ENCODE results near the gene FMC1. TPM values are rescaled to one million over a fixed set of nuclear protein-coding genes. Genes with fewer than 3 reads are reported as not detected.
"Not testable (repeated sequence)": the region's sequence is repeated elsewhere in the genome, so short reads cannot be mapped to it uniquely, and the experiment has no call there.

The FMC1 gene
- total and polyA plus RNA-seq, 3 experiments from 2014 or later: 10.7 to 46.4 (median 12.2) TPM

DNA sequence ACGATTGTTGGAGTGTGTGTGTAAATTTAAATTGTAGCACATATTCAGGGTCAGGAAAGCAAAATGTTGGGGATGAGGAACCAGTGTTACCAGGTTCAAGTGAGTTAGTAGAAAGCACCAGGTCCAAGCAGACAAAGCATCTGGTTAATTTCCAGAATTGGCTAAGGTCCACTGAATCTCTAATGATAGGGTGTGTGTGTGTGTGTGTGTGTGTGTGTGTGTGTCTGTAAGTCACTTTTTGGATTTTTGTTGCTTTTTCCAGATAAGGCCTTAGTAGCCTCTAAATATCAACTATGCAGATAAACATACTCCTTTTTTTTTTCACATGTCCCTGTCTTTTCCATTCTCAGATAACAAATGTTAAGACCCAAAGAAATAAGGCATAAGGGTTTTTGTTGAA lies 36.6 kb upstream of the FMC1 start:
- Histone ChIP-seq H3K36me3 (ENCODE audit: insufficient read depth, low read length) (no peaks in the 10 kb centered on the region), H3K4me3 (ENCODE audit: low read length) (no peak overlapping the region), H3K27ac (ENCODE audit: low read depth, low read length) (no peak overlapping the region), H3K27me3 (ENCODE audit: insufficient read depth, low read length, poor library complexity, severe bottlenecking) (no peaks in the 10 kb centered on the region), H3K4me1 (ENCODE audit: insufficient read depth, low read length) (no peaks in the 10 kb centered on the region), H3K9me3 (ENCODE audit: low read length) (no peaks in the 10 kb centered on the region)
- Mint-ChIP-seq H3K4me1 (no peaks in the 10 kb centered on the region), H3K4me3 (no peak overlapping the region), H3K27ac (peak overlapping the region in 1 of 8 donors; percentile 85), H3K36me3 (peaks cover 0 to 41% (median 14%) of the 10 kb centered on the region in 3 donors), H3K27me3 (no peaks in the 10 kb centered on the region), H3K9me3 (no peaks in the 10 kb centered on the region)
- ChIA-PET CTCF (no interaction called here), POLR2A (no interaction called here)
- no peak for DNase-seq

DNA sequence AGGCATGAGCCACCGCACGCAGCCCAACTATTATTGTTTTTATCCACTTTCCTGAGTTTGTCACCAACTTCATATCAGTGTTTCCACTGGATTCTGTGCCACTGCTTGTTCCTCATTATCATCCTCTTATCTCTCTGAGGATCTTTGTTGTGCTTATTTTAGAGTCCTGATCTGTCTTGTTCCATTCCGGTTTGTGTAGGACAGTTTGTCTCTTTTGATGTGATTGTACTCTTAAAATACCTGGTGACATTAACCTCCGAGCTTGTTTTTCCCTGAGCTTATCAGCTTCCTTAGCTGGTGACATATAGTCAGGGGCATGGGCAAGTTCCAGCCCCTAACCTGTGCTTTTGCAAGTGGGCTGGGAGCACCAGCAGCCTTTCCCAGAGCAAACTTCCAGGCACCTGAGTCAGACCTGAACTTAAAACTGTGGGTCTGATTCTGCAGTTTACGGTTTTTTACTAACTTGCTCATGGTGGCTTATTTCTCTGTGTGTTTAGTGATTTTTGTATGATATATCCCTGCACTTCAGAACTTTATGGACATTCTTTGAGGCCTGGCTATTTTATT lies 23.1 kb upstream of the FMC1 start:
- no peaks in the 10 kb centered on the region for H3K9me3 ChIP-seq (ENCODE audit: low read length)
- no peaks in the 10 kb centered on the region for H3K27me3 ChIP-seq (ENCODE audit: insufficient read depth, low read length, poor library complexity, severe bottlenecking)
- Mint-ChIP-seq H3K4me3 (no peak overlapping the region), H3K36me3 (no peaks in the 10 kb centered on the region), H3K27ac (no peak overlapping the region), H3K9me3 (no peaks in the 10 kb centered on the region), H3K27me3 (no peaks in the 10 kb centered on the region), H3K4me1 (no peaks in the 10 kb centered on the region)
- no peak for DNase-seq
- no peak overlapping the region for H3K4me3 ChIP-seq (ENCODE audit: low read length)
- H3K36me3 ChIP-seq (ENCODE audit: insufficient read depth, low read length): no peaks in the 10 kb centered on the region
- CTCF ChIA-PET: interaction anchor here (1.2 kb wide), 1 partner anchor 15 kb away, joined by 4 read pairs; no protein-coding TSS in a partner anchor
- no peaks in the 10 kb centered on the region for H3K4me1 ChIP-seq (ENCODE audit: insufficient read depth, low read length)
- POLR2A ChIA-PET: no interaction called here
- no peak overlapping the region for H3K27ac ChIP-seq (ENCODE audit: low read depth, low read length)

DNA sequence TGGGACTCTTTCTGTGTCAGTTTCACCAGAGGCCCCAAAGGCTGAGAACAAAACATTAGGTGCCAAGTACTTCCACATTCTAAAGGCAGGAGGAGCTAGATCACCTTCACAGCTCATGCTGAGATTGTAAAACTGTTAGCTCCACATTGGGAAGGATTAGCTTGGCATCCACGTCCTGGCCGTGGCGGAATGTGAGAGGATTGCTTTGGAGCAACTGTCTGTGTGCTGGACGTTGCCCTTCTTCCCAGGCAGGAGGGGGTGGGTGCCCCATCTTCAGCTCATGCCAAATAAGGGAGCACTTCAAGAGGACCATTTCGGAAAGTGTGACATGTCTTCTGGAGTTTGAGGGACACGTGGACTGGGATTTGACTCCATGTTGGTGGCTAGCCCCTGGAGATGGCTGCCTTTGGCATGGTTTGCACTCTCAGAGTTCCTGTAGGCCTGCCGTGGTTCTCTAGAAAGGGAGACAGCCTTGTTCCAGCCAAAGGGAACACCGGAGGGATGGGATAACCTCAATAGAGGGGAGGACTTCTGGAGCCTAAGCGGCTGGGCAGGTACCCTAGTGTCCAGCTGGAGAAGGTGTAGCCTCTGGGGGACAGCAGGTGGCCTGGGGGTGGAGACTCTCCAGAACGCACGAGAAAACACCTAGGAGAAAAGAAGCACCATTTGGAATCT lies 19.9 kb upstream of the FMC1 start:
- H3K36me3 ChIP-seq (ENCODE audit: insufficient read depth, low read length): no peaks in the 10 kb centered on the region
- POLR2A ChIA-PET: no interaction called here
- no peaks in the 10 kb centered on the region for H3K27me3 ChIP-seq (ENCODE audit: insufficient read depth, low read length, poor library complexity, severe bottlenecking)
- no peaks in the 10 kb centered on the region for H3K9me3 ChIP-seq (ENCODE audit: low read length)
- DNase-seq: no peak
- Mint-ChIP-seq H3K4me1 (no peaks in the 10 kb centered on the region), H3K27me3 (no peaks in the 10 kb centered on the region), H3K9me3 (peaks cover 0 to under 1% (median 0%) of the 10 kb centered on the region in 5 donors), H3K36me3 (no peaks in the 10 kb centered on the region), H3K27ac (no peak overlapping the region), H3K4me3 (no peak overlapping the region)
- CTCF ChIA-PET: no interaction called here
- no peak overlapping the region for H3K4me3 ChIP-seq (ENCODE audit: low read length)
- H3K4me1 ChIP-seq (ENCODE audit: insufficient read depth, low read length): no peaks in the 10 kb centered on the region
- H3K27ac ChIP-seq (ENCODE audit: low read depth, low read length): no peak overlapping the region

DNA sequence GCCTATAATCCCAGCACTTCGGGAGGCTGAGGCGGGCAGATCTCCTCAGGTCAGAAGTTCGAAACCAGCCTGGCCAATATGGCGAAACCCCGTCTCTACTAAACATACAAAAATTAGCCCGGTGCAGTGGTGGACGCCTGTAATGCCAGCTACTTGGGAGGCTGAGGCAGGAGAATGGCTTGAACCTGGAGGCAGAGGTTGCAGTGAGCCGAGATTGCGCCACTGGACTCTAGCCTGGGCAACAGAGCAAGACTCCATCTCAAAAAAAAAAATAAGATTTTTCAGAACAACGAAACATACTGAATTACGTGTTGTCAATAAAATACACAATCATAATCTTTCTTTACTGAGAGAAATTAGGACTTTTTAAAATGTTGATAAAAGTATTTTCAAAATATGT lies 16.4 kb upstream of the FMC1 start:
- H3K4me1 Mint-ChIP-seq; DNase-seq; H3K27ac Mint-ChIP-seq; H3K9me3 Mint-ChIP-seq; H3K4me3 ChIP-seq (ENCODE audit: low read length); H3K9me3 ChIP-seq (ENCODE audit: low read length); H3K27me3 ChIP-seq (ENCODE audit: insufficient read depth, low read length, poor library complexity, severe bottlenecking); H3K27me3 Mint-ChIP-seq; H3K36me3 Mint-ChIP-seq; H3K4me1 ChIP-seq (ENCODE audit: insufficient read depth, low read length); H3K4me3 Mint-ChIP-seq; H3K36me3 ChIP-seq (ENCODE audit: insufficient read depth, low read length); CTCF ChIA-PET; POLR2A ChIA-PET; H3K27ac ChIP-seq (ENCODE audit: low read depth, low read length): not testable (repeated sequence)

DNA sequence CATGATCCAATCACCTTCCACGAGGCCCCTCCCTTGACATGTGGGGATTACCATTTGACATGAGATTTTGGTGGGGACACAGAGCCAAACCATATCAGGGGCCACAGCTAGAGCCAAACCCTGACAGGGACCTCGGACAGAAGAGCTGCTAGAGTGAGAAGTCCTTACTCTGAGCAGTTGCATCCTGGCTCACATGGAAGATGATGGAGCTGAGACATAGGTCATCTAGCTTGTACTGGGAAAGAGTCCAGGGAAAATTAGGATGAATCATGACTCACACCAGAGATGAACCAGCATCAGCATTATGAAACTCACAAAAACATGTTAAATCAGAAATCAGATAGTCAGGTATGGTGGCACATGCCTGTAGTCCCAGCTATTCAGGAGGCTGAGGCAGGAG lies 12.8 kb upstream of the FMC1 start:
- POLR2A ChIA-PET: no interaction called here

DNA sequence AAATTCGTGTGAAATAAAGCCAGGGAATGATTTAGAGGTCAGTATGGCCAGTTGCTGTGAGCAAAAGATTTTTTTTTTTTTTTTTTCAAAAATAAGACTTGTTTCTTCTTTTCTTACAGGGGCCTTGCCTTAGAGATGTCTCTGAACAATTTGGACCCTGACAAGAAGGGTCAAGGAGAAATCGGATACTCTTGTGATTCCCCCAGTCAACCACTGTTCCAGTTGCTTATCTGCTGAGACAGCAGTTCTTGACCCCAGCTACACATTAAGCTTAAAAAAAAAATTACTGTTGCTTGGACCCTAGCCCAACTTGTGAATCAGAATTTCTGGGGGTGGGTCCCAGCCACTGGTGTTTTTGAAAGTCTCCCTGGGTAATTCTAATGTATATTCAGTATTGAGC lies 12.0 kb upstream of the FMC1 start:
- no peaks in the 10 kb centered on the region for H3K9me3 ChIP-seq (ENCODE audit: low read length)
- DNase-seq: no peak
- CTCF ChIA-PET: interaction anchor here (0.7 to 1.5 kb wide), 2 partner anchors 16 to 106 kb away, joined by 3 read pairs; no protein-coding TSS in a partner anchor
- H3K36me3 ChIP-seq (ENCODE audit: insufficient read depth, low read length): no peaks in the 10 kb centered on the region
- H3K27me3 ChIP-seq (ENCODE audit: insufficient read depth, low read length, poor library complexity, severe bottlenecking): no peaks in the 10 kb centered on the region
- Mint-ChIP-seq H3K27ac (no peak overlapping the region), H3K9me3 (peaks cover 0 to 2% (median 0%) of the 10 kb centered on the region in 5 donors), H3K36me3 (no peaks in the 10 kb centered on the region), H3K27me3 (no peaks in the 10 kb centered on the region), H3K4me3 (no peak overlapping the region), H3K4me1 (peaks cover 12 to 14% (median 12%) of the 10 kb centered on the region in 3 donors)
- no peaks in the 10 kb centered on the region for H3K4me1 ChIP-seq (ENCODE audit: insufficient read depth, low read length)
- POLR2A ChIA-PET: no interaction called here
- no peak overlapping the region for H3K4me3 ChIP-seq (ENCODE audit: low read length)
- no peak overlapping the region for H3K27ac ChIP-seq (ENCODE audit: low read depth, low read length)

More for the DNA sequence above, 12.8 kb upstream of the FMC1 start:
- no peaks in the 10 kb centered on the region for H3K4me1 ChIP-seq (ENCODE audit: insufficient read depth, low read length)
- no peak overlapping the region for H3K4me3 ChIP-seq (ENCODE audit: low read length)
- Mint-ChIP-seq H3K27ac (no peak overlapping the region), H3K27me3 (no peaks in the 10 kb centered on the region), H3K9me3 (peaks cover 0 to 2% (median 0%) of the 10 kb centered on the region in 5 donors), H3K36me3 (no peaks in the 10 kb centered on the region), H3K4me1 (peaks cover 12 to 14% (median 12%) of the 10 kb centered on the region in 3 donors), H3K4me3 (no peak overlapping the region)
- no peaks in the 10 kb centered on the region for H3K27me3 ChIP-seq (ENCODE audit: insufficient read depth, low read length, poor library complexity, severe bottlenecking)
- CTCF ChIA-PET: interaction anchor here (1.5 kb wide), 1 partner anchor 15 kb away, joined by 3 read pairs; no protein-coding TSS in a partner anchor
- H3K36me3 ChIP-seq (ENCODE audit: insufficient read depth, low read length): no peaks in the 10 kb centered on the region
- H3K27ac ChIP-seq (ENCODE audit: low read depth, low read length): no peak overlapping the region
- H3K9me3 ChIP-seq (ENCODE audit: low read length): no peaks in the 10 kb centered on the region
- DNase-seq: no peak

DNA sequence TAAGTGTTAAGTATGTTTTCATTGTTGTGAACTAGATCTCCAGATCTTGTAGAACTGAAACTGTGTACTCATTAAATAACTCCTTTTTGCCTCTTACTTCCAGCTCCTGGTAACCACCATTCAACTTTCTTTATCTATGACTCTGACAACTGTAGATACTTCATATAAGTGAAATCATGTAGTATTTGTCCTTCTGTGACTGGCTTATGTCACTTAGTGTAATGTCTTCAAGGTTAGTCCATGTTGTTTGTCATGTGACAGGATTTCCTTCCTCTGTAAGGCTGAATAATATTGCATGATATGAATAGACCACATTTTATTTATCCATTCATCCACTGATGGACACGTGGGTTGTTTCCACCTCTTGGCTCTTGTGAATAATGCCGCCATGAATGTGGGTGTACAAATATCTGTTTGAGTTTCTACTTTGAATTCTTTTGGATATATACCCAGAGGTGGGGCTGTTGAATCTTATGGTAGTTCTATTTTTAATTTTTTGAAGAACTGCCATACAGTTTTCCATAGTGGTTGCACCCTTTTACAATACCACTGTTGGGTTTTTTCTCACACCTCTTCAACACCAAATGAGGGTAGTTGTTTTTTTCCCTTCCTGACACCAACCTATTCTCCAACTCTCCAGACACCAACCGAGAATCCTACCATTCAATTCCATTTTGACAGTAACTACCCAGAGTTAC lies 10.7 kb upstream of the FMC1 start:
- no peaks in the 10 kb centered on the region for H3K4me1 ChIP-seq (ENCODE audit: insufficient read depth, low read length)
- Mint-ChIP-seq H3K4me3 (no peak overlapping the region), H3K27me3 (peaks cover 0 to 2% of the 10 kb centered on the region in 2 donors), H3K4me1 (peaks cover 12 to 14% (median 12%) of the 10 kb centered on the region in 3 donors), H3K9me3 (peaks cover 0 to 2% (median 0%) of the 10 kb centered on the region in 5 donors), H3K27ac (peak overlapping the region in 1 of 8 donors; percentile 38), H3K36me3 (no peaks in the 10 kb centered on the region)
- no peak overlapping the region for H3K4me3 ChIP-seq (ENCODE audit: low read length)
- ChIA-PET CTCF (interaction anchor here (0.5 kb wide), 1 partner anchor 1249 kb away, joined by 3 read pairs; no protein-coding TSS in a partner anchor), POLR2A (no interaction called here)
- H3K27me3 ChIP-seq (ENCODE audit: insufficient read depth, low read length, poor library complexity, severe bottlenecking): no peaks in the 10 kb centered on the region
- H3K36me3 ChIP-seq (ENCODE audit: insufficient read depth, low read length): no peaks in the 10 kb centered on the region
- no peak for DNase-seq
- no peak overlapping the region for H3K27ac ChIP-seq (ENCODE audit: low read depth, low read length)
- no peaks in the 10 kb centered on the region for H3K9me3 ChIP-seq (ENCODE audit: low read length)

Data from CD8-positive, alpha-beta memory T cell (primary cell).